IMR-90 (cell line): ENCODE measurements around the gene ADAMTS18. TPM values are rescaled to one million over a fixed set of nuclear protein-coding genes. Genes with fewer than 3 reads are reported as not detected.

Experiments
- ATAC-seq: fragments of 200-7000 bp; cut with Tn5 transposase; 2 replicates; pipeline ENCODE4 v1.9.1; 2020; ENCODE audit warnings: low read depth, mild to moderate bottlenecking, moderate library complexity
- BruUV-seq: library from RNA; stranded (reverse); fragments of 400-500 nt; replicated peaks from 2 replicates; lab custom pipeline; 2021; lab: Mats Ljungman, UMichigan
- CTCF ChIA-PET: fragments of 300-600 bp; formaldehyde crosslinking; extraction: SDS; loops from one replicate; lab custom pipeline; 2021; ENCODE audit warnings: antibody characterized with exemption; lab: Yijun Ruan, JAX
- POLR2A ChIA-PET: fragments of 300-600 bp; sonication (Branson Sonifier 250); formaldehyde crosslinking; loops from one replicate; lab custom pipeline; 2022; ENCODE audit warnings: antibody characterized with exemption; ENCODE audit not compliant: unreplicated experiment; lab: Charles Lee
- DNase-seq: peaks from one replicate; pipeline ENCODE4 v3.0.0; 2013
- H2AFZ ChIP-seq: replicated peaks from 2 replicates; pipeline ENCODE3; 2013; ENCODE audit warnings: low read length, mild to moderate bottlenecking; ENCODE audit not compliant: poor library complexity
- H2AK5ac ChIP-seq: 2 replicates; pipeline ENCODE4 v1.6.1; 2013; ENCODE audit warnings: low read depth, low read length, inconsistent platforms
- H2AK9ac ChIP-seq: replicated peaks from 2 replicates; pipeline ENCODE3; 2013; ENCODE audit warnings: mild to moderate bottlenecking, low read depth, low read length, moderate library complexity; ENCODE audit not compliant: poor library complexity
- H2BK120ac ChIP-seq: 2 replicates; pipeline ENCODE4 v1.6.1; 2013; ENCODE audit warnings: low read depth, low read length, inconsistent platforms
- H2BK15ac ChIP-seq: 3 replicates; pipeline ENCODE4 v1.6.1; 2013; ENCODE audit warnings: low read depth, low read length, inconsistent platforms
- H2BK20ac ChIP-seq: 2 replicates; pipeline ENCODE4 v1.6.1; 2013; ENCODE audit warnings: low read depth, mild to moderate bottlenecking, inconsistent platforms, low read length, moderate library complexity
- H2BK5ac ChIP-seq: 2 replicates; pipeline ENCODE4 v1.6.1; 2013; ENCODE audit warnings: mild to moderate bottlenecking, low read depth, low read length, inconsistent platforms; ENCODE audit not compliant: poor library complexity, severe bottlenecking
- H3K14ac ChIP-seq: replicated peaks from 2 replicates; pipeline ENCODE4 v1.6.1; 2013; ENCODE audit warnings: low read depth, low read length, inconsistent platforms
- H3K18ac ChIP-seq: 2 replicates; pipeline ENCODE4 v1.6.1; 2013; ENCODE audit warnings: low read depth, low read length, control low read depth
- H3K23ac ChIP-seq: 2 replicates; pipeline ENCODE4 v1.6.1; 2013; ENCODE audit warnings: low read depth, low read length, inconsistent platforms
- H3K27ac ChIP-seq: 2 replicates; pipeline ENCODE4 v1.5.1; 2013; ENCODE audit warnings: mild to moderate bottlenecking, control low read depth, low read length; ENCODE audit not compliant: insufficient read depth
- H3K27me3 ChIP-seq: 2 replicates; pipeline ENCODE4 v1.6.1; 2013; ENCODE audit warnings: low read length; ENCODE audit not compliant: control insufficient read depth, insufficient read depth
- H3K36me3 ChIP-seq: 2 replicates; pipeline ENCODE4 v1.6.1; 2013; ENCODE audit warnings: low read length, mixed read lengths; ENCODE audit not compliant: control insufficient read depth, insufficient read depth
- H3K4ac ChIP-seq: 2 replicates; pipeline ENCODE4 v1.6.1; 2013; ENCODE audit warnings: low read depth, low read length, inconsistent platforms
- H3K4me1 ChIP-seq: 2 replicates; pipeline ENCODE4 v1.6.1; 2013; ENCODE audit warnings: low read length, mixed read lengths; ENCODE audit not compliant: control insufficient read depth, insufficient read depth
- H3K4me2 ChIP-seq: 2 replicates; pipeline ENCODE4 v1.6.1; 2013; ENCODE audit warnings: low read depth, mild to moderate bottlenecking, control low read depth, low read length, moderate library complexity
- H3K4me3 ChIP-seq: 2 replicates; pipeline ENCODE4 v1.5.1; 2013; ENCODE audit warnings: low read depth, mild to moderate bottlenecking, control low read depth, low read length, moderate library complexity; ENCODE audit not compliant: insufficient read depth
- H3K56ac ChIP-seq: 2 replicates; pipeline ENCODE4 v1.6.1; 2013; ENCODE audit warnings: low read length, inconsistent platforms; ENCODE audit not compliant: insufficient read depth; ENCODE audit errors: extremely low read depth
- H3K79me1 ChIP-seq, 2 experiments: 2 replicates each; pipeline ENCODE4 v1.6.1; 2013; ENCODE audit warnings: low read length in 2 of 2, inconsistent platforms in 1 of 2, low read depth in 1 of 2
- H3K9ac ChIP-seq: 2 replicates; pipeline ENCODE4 v1.6.1; 2013; ENCODE audit warnings: low read depth, low read length, control low read depth
- H3K9me1 ChIP-seq: 2 replicates; pipeline ENCODE4 v1.6.1; 2013; ENCODE audit warnings: low read length, inconsistent platforms; ENCODE audit not compliant: insufficient read depth
- H3K9me3 ChIP-seq: 2 replicates; pipeline ENCODE4 v1.6.1; 2013; ENCODE audit warnings: low read length; ENCODE audit not compliant: control insufficient read depth, insufficient read depth
- H4K20me1 ChIP-seq: 2 replicates; pipeline ENCODE4 v1.6.1; 2013; ENCODE audit warnings: low read length, inconsistent platforms; ENCODE audit not compliant: insufficient read depth
- H4K5ac ChIP-seq: 2 replicates; pipeline ENCODE4 v1.6.1; 2013; ENCODE audit warnings: mild to moderate bottlenecking, low read depth, low read length, control low read depth
- H4K8ac ChIP-seq, 2 experiments: 2 replicates each; pipeline ENCODE4 v1.6.1; 2013; ENCODE audit warnings: low read depth in 2 of 2, low read length in 2 of 2, control low read depth in 1 of 2, inconsistent platforms in 1 of 2
- H4K91ac ChIP-seq: 2 replicates; pipeline ENCODE4 v1.6.1; 2013; ENCODE audit warnings: low read depth, low read length, inconsistent platforms; ENCODE audit not compliant: insufficient read depth
- BHLHE40 ChIP-seq: fragments of 150-350 bp; IDR thresholded peaks from 2 replicates; pipeline ENCODE4 v1.6.1; 2016; ENCODE audit warnings: mild to moderate bottlenecking, low read depth, low read length
- CEBPB ChIP-seq: IDR thresholded peaks from 2 replicates; pipeline ENCODE4 v1.6.1; 2012; ENCODE audit warnings: low read depth, low read length, improper control_type of control experiment
- CHD1 ChIP-seq: IDR thresholded peaks from 2 replicates; pipeline ENCODE4 v1.6.1; 2012; ENCODE audit warnings: low read depth, low read length, improper control_type of control experiment
- FOS ChIP-seq: fragments of 150-350 bp; IDR thresholded peaks from 2 replicates; pipeline ENCODE4 v1.6.1; 2016; ENCODE audit warnings: low read depth, low read length
- MAFK ChIP-seq: IDR thresholded peaks from 2 replicates; pipeline ENCODE4 v1.6.1; 2012; ENCODE audit warnings: low read depth, low read length, improper control_type of control experiment
- MAZ ChIP-seq: IDR thresholded peaks from 2 replicates; pipeline ENCODE4 v1.6.1; 2012; ENCODE audit warnings: low read depth, mild to moderate bottlenecking, low read length, improper control_type of control experiment, moderate library complexity, borderline replicate concordance
- MXI1 ChIP-seq: IDR thresholded peaks from 2 replicates; pipeline ENCODE4 v1.6.1; 2012; ENCODE audit warnings: low read depth, mild to moderate bottlenecking, low read length, moderate library complexity, borderline replicate concordance
- NFE2L2 ChIP-seq: fragments of 150-350 bp; IDR thresholded peaks from 2 replicates; pipeline ENCODE4 v1.6.1; 2016; ENCODE audit warnings: low read depth, mild to moderate bottlenecking, low read length
- POLR2A ChIP-seq: IDR thresholded peaks from 2 replicates; pipeline ENCODE4 v1.6.1; 2012; ENCODE audit warnings: mild to moderate bottlenecking, low read depth, low read length
- RAD21 ChIP-seq: IDR thresholded peaks from 2 replicates; pipeline ENCODE4 v1.6.1; 2012; ENCODE audit warnings: low read length, improper control_type of control experiment
- RCOR1 ChIP-seq: IDR thresholded peaks from 2 replicates; pipeline ENCODE4 v1.6.1; 2012; ENCODE audit warnings: mild to moderate bottlenecking, low read length, improper control_type of control experiment; ENCODE audit not compliant: insufficient replicate concordance
- RFX5 ChIP-seq: IDR thresholded peaks from 2 replicates; pipeline ENCODE4 v1.8.0; 2012; ENCODE audit warnings: low read depth, mild to moderate bottlenecking, low read length, moderate library complexity
- SMC3 ChIP-seq: fragments of 150-350 bp; IDR thresholded peaks from 2 replicates; pipeline ENCODE4 v1.6.1; 2016; ENCODE audit warnings: low read depth, mild to moderate bottlenecking, antibody characterized with exemption, low read length, moderate library complexity
- WGBS, 2 experiments: methylation state at CpG; one replicate each; pipeline versions ENCODE4 v1.1.5 to v1.1.7; 2013; ENCODE audit warnings: missing lambda C conversion rate in 2 of 2; ENCODE audit not compliant: insufficient read length in 1 of 2; ENCODE audit errors: extremely low coverage in 2 of 2; 5-methylcytosine and 5-hydroxymethylcytosine counted together
- dilution Hi-C: fragments of 300-500 bp; cut with HindIII; formaldehyde crosslinking; loops from one replicate; pipeline ENCODE4 v1.14.3; 2018; ENCODE audit warnings: low sequenced_read_pairs; ENCODE audit not compliant: unreplicated experiment
- in situ Hi-C: fragments of 300-500 bp; cut with MboI; formaldehyde crosslinking; loops from 3 replicates; pipeline ENCODE4 v1.14.3; 2019; ENCODE audit warnings: low sequenced_read_pairs, inconsistent platforms, mixed read lengths
- intact Hi-C: fragments of 100-400 bp; cut with micrococcal nuclease; formaldehyde crosslinking; loops from 2 replicates; pipeline ENCODE4 v1.10.0; 2022
- polyA plus RNA-seq, 3 experiments: library from polyadenylated mRNA; depleted of rRNA; stranded (reverse); fragments of >200 nt; gene quantifications; 2 replicates each; pipeline ENCODE4 v1.2.3, GENCODE V29; 2012; ENCODE audit warnings: low replicate concordance in 1 of 3
- total RNA-seq: library from RNA; depleted of rRNA; stranded (reverse); fragments of >200 nt; gene quantifications from 2 replicates; pipeline ENCODE4 v1.2.3, GENCODE V29; 2012
- TF ChIP-seq, protein P1 (sequence below): fragments of 150-350 bp; IDR thresholded peaks from 2 replicates; pipeline ENCODE4 v1.6.1; 2017; ENCODE audit warnings: mild to moderate bottlenecking, antibody characterized with exemption, low read length, low read depth
- TF ChIP-seq, protein P2 (sequence below): conservative IDR thresholded peaks from 2 replicates; pipeline ENCODE4 v1.5.1; 2012; ENCODE audit warnings: mild to moderate bottlenecking, low read depth, low read length, improper control_type of control experiment
- TF ChIP-seq, protein P3 (sequence below): fragments of 150-350 bp; IDR thresholded peaks from 2 replicates; pipeline ENCODE4 v1.6.1; 2016; ENCODE audit warnings: low read depth, mild to moderate bottlenecking, low read length, moderate library complexity, borderline replicate concordance

Gene ADAMTS18
- total and polyA plus RNA-seq, 2 of the 4 experiments (the other 2 are of a cell fraction) = not detected

DNA sequence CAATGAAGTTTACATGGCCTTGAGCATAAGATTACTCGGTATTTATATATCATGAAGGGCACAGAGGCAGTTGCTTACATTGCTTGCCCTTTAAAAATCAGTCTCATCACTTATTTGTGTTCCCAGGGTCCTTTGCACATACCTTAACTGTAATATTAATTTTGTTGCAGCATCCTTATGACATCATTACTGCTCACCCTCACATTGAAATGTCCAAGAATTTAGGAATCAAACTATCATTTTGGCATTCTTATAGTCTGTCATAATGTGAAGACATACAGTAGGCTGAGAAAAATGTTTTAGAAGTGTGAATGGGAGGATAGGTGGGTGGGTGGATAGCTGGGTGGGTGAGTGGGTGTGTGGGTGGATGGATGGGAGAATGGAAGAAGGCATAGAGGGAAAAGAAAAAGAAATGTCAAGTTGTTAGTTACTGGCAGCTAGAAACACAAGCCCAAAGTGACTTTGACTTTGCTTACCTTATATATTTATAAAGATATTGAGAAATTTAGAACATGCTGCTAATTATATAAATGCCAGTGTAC, 17.8 kb downstream of the ADAMTS18 start:
- ChIA-PET CTCF (no interaction called here), POLR2A (no interaction called here)
- H4K91ac ChIP-seq = no peak overlapping the region
- H3K9ac ChIP-seq = no peak overlapping the region
- H3K4me1 ChIP-seq = no peaks in the 10 kb centered on the region
- no peaks in the 10 kb centered on the region for H3K9me1 ChIP-seq
- no peaks in the 10 kb centered on the region for H4K20me1 ChIP-seq
- intact Hi-C loops (no loop called here), dilution Hi-C loops (no loop called here), in situ Hi-C loops (no loop called here)
- H3K9me3 ChIP-seq = no peaks in the 10 kb centered on the region
- TF ChIP-seq, protein P1, sequence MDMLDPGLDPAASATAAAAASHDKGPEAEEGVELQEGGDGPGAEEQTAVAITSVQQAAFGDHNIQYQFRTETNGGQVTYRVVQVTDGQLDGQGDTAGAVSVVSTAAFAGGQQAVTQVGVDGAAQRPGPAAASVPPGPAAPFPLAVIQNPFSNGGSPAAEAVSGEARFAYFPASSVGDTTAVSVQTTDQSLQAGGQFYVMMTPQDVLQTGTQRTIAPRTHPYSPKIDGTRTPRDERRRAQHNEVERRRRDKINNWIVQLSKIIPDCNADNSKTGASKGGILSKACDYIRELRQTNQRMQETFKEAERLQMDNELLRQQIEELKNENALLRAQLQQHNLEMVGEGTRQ = no peak
- TF ChIP-seq BHLHE40 (no peak), CHD1 (no peak), RFX5 (no peak), FOS (no peak), MXI1 (no peak), MAFK (no peak), CEBPB (no peak), NFE2L2 (no peak), POLR2A (no peak), MAZ (no peak), SMC3 (no peak), RAD21 (no peak), RCOR1 (no peak)
- TF ChIP-seq, protein P2, sequence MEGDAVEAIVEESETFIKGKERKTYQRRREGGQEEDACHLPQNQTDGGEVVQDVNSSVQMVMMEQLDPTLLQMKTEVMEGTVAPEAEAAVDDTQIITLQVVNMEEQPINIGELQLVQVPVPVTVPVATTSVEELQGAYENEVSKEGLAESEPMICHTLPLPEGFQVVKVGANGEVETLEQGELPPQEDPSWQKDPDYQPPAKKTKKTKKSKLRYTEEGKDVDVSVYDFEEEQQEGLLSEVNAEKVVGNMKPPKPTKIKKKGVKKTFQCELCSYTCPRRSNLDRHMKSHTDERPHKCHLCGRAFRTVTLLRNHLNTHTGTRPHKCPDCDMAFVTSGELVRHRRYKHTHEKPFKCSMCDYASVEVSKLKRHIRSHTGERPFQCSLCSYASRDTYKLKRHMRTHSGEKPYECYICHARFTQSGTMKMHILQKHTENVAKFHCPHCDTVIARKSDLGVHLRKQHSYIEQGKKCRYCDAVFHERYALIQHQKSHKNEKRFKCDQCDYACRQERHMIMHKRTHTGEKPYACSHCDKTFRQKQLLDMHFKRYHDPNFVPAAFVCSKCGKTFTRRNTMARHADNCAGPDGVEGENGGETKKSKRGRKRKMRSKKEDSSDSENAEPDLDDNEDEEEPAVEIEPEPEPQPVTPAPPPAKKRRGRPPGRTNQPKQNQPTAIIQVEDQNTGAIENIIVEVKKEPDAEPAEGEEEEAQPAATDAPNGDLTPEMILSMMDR = no peak
- TF ChIP-seq, protein P3, sequence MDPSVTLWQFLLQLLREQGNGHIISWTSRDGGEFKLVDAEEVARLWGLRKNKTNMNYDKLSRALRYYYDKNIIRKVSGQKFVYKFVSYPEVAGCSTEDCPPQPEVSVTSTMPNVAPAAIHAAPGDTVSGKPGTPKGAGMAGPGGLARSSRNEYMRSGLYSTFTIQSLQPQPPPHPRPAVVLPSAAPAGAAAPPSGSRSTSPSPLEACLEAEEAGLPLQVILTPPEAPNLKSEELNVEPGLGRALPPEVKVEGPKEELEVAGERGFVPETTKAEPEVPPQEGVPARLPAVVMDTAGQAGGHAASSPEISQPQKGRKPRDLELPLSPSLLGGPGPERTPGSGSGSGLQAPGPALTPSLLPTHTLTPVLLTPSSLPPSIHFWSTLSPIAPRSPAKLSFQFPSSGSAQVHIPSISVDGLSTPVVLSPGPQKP = no peak
- no TSS peak for BruUV-seq
- no peak overlapping the region for H3K4me2 ChIP-seq
- H3K79me1 ChIP-seq = no peaks in the 10 kb centered on the region
- H3K36me3 ChIP-seq = no peaks in the 10 kb centered on the region
- no peak overlapping the region for H3K27ac ChIP-seq
- no peak overlapping the region for H4K8ac ChIP-seq
- no peak overlapping the region for H2BK15ac ChIP-seq
- H2AK5ac ChIP-seq = no peak overlapping the region
- no peak overlapping the region for H4K5ac ChIP-seq
- no peak overlapping the region for H2BK5ac ChIP-seq
- no peak for DNase-seq
- no peak overlapping the region for H3K18ac ChIP-seq
- ATAC-seq = no peak
- H2AK9ac ChIP-seq = no peak overlapping the region
- H2BK120ac ChIP-seq = no peak overlapping the region
- no peak overlapping the region for H3K56ac ChIP-seq
- no CpG with 5 or more reads among the region's 1 CpG for WGBS, 2 experiments
- H3K14ac ChIP-seq = no peak overlapping the region
- no peak overlapping the region for H3K4ac ChIP-seq
- H3K27me3 ChIP-seq = no peaks in the 10 kb centered on the region
- H3K4me3 ChIP-seq = no peak overlapping the region
- H3K23ac ChIP-seq = no peak overlapping the region
- H2AFZ ChIP-seq = no peak overlapping the region
- H2BK20ac ChIP-seq = no peak overlapping the region
